Measurements from ENCODE around the gene AGPS.
"Not testable (repeated sequence)": the region's sequence is repeated elsewhere in the genome, so short reads cannot be mapped to it uniquely, and the experiment has no call there.

The AGPS gene

GRCh38 chr2:177476897-177477296, 84.3 kb downstream of the AGPS start:
- no peak for DNase-seq

DNA sequence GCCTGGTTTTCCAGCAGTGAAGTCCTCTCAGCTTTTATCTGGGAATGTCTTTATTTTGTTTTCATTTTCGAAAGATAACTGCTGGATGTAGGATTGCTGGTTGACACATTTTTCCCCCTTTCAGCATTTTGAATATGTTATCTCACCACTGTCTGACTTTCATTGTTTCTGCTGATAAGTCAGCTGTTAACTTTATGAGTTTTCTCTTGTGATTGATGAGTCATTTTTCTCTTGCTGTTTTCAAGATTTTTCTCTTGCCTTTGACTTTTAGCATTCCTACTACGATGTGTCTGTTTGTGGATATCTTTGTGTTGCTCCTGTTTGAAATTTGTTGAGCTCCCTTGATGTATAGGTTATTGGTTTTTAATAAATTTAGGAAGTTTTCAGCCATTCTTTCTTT, 85.5 kb downstream of the AGPS start:
- DNase-seq, result no peak

DNA sequence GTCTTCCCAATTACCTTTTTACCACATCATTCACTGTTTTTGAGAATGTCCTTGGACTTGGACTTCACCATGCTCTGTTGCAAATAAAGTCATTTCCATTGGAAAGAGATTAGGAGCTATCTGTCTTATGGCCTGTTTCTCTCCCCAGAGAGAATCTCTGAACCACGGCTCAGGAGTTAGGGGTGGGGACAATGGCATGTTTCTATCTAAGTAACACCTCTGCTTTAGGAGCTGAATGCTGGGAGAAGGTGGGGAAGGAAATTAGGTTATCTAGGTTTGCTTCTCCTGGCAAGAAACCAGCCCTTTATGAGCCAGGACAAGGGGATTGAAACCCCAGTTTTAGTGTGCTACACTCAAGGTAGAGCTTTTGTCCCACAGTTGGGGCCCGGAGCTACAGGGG, 86.3 kb downstream of the AGPS start:
- no peak for DNase-seq

- DNase-seq, result no peak
These were observed 89.6 kb downstream of the AGPS start for GRCh38 chr2:177482195-177482594.

GRCh38 chr2:177483531-177483930, 91.0 kb downstream of the AGPS start:
- no peak for DNase-seq

DNA sequence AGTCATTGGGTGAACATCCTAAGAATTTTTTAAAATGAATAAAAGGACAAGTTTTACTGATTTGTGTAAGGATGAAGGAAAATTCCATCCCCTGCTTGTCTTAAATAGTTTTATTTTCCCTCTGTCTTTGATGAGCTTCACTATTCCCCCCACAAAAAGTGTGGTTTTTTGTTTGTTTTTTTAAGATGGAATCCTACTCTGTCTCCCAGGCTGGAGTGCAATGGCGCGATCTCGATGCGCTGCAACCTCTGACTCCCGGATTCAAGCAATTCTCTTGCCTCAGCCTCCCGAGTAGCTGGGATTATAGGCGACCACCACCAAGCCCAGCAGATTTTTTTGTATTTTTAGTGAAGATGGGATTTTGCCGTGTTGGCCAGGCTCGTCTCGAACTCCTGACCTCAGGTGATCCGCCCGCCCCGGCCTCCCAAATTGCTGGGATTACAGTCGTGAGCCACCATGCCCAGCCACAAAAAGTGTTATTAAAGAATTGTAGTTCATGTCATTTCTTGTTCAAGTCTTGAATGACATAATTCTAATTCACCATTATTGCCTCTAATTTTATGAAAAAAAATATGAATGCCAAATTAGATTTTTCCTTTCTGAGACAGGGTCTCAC, 91.7 kb downstream of the AGPS start:
- no peak for DNase-seq

- DNase-seq, result not testable (repeated sequence)
These were observed 93.1 kb downstream of the AGPS start for GRCh38 chr2:177485657-177486056.

DNA sequence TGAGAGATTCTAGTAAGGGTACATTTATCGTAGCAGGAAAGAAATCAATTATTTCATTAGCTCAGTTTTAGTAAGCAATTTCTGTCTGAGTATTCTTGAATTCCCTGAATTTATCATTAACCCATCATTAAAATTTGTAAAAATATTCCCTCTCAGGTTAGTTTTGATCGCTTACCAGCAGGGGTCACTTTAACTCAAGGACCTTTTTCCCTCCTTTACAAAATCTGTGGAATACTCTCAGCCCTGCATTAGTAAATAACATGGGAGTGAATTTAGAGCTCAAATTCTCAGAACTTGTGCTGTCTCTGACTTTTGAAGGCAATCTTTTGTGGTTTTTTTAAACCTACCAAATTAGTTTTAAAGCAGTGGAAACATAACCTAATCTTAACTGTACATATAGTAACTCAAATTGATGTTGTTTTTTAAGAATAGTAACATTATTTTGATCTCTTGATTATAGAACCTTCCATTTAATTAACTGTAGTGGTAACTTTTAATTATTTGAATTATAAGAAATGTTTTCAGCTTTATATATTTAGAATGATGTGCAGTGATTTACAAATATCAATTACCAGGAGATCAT, 97.2 kb downstream of the AGPS start:
- DNase-seq, result no peak

DNA sequence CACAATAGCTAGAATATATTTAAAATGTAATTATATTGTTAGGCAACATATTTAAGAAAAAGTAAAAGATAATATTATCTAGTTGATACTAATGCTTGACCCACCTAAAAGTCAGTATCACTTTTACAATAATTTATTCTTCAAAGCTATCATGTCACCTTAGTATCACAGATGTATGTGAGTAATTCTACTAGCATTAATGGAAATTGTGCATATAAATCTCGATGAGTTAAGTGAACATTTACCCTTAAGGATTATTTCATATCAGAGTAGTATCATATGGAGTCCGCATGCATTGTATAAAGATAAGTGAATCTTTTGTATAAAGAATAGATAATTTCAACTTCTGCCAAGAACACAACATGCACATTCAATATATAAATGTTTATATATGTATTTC, 103.4 kb downstream of the AGPS start:
- no peak for DNase-seq

DNA sequence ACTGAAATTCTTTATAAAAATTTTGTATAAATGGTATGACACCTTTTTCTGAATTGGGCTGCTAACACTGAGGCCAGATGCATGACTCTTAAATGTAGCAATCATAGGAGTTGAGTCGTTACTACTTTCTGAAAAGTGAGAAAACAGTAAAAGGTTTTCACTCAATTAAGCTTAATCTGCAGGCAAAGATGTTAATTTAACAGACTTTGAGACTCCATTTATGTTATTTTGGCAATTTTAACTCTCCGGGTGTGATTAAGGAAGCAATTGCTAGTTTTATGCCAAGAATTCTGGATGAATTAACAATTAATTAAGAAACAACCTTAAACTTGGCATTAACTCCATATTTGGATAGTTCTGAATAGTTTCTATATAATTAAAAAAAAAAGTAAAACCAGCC, 104.3 kb downstream of the AGPS start:
- DNase-seq, result no peak

GRCh38 chr2:177501186-177501585, 108.6 kb downstream of the AGPS start:
- DNase-seq, result no peak

DNA sequence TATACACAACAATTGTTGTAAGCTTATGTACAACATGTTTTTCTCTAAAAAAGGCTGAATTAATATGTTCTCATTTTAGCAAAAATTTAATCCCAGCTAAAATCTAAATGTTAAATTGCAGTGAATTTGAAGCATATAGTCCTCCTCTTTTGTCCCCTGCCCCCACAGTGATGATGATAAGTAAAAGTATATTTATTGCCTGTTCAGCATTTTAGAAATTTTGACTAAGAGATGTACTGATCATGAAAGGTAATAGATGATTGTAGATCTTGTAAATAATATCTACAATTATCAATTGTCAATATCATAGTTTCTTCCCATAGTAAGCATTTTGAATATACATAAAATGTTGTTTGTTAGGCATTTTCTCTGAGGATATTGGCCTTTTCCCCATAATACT, 113.9 kb downstream of the AGPS start:
- no peak for DNase-seq

GRCh38 chr2:177506998-177507397, 114.4 kb downstream of the AGPS start:
- DNase-seq, result no peak

GRCh38 chr2:177516824-177517544, 124.4 kb downstream of the AGPS start:
- DNase-seq, result no peak

- no peak for DNase-seq
These were observed 126.2 kb downstream of the AGPS start for GRCh38 chr2:177518754-177519153.

DNA sequence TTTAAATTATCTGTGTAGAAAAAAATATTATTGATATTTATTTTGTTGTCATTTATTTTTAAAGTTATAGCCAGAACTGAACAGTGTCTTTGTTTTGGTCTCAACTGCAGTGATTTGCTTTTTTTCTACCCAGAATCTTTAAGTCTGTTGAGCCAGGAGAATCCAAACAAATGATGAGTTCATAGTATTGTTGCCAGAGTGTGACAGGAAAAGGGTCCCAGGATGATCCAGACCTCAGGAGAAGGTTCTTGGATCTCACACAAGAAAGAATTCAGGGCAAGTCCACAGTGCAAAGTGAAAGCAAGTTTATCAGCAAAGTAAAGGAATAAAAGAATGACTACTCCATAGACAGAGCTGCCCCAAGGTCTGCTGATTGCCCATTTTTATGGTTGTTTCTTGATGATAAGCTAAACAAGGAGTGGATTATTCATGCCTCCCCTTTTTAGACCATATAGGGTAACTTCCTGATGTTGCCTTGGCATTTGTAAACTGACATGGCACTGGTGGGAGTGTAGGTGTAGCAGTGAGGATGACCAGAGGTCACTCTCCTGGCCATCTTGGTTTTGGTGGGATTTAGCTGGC, 127.1 kb downstream of the AGPS start:
- no peak for DNase-seq

DNA sequence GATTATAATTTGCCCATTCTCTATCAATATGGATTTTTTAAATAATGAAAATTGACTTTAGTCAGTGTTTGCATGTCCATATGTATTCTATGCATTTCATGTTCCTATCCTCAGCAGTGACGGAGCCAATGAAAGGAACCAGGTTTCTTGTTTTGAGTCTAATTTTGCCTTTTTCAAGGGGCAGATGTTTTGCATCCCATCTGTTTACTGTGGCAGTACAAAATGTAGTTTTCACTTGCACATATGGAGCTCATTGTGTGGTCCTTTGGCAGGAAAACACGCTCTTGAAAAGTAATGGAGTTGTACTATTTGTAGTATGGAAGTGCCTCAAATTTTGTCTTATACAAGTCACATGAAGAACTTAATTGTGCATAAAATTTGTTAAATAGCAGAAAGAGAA, 127.8 kb downstream of the AGPS start:
- no peak for DNase-seq

- DNase-seq, result no peak
These were observed 131.2 kb downstream of the AGPS start for GRCh38 chr2:177523781-177524180.

DNA sequence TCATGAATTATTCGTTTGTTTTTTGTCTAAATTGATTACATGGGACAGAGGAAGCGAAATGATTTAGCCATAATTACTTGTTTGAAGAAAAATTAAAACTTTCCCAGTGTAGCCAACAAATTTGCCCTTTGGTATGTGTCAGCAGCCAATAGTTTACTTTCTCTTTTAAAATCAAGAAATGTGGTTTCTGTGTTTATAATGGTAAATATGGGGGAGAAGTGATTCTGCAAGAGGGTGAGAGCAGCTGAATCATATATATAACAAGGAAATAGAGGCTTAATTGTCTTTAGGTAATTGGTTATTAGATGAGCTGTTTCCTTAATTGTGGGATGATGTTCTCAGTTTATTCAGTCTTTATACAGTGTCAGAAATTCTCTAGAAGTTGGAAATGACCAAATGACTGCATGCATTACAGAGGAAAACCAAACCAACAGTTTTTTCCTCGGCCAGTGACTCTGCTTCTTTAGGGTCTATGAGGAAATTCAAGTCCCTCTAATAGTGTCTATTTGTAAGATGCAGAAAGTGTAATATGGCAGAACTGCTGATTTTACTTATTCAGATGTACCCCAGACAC, 132.9 kb downstream of the AGPS start:
- DNase-seq, result no peak

DNA sequence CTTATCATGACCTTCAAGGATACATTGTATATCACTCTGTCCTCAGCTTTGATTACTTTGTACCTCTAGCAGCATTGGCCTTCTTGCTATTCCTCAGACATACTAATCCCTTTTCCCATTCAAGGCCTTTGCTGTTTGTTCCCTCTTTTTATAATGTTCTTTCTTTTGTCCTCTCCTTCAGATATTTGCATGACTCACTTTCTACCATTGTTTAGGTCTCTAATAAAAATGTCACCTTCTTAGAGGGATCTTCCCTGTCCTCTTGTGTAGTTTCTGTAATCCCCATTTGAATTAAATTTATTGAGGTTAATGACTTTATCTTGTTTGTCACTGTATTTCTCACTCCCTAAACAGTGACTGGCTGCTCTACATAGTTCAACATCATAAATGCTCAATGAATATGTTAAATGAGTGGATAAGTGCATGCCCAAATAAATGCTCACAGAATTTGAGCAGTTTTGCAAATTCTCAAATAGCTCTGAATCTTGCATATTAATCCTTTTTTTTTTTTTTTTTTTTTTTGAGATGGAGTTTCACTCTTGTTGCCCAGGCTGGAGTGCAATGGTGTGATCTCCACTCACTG, 135.9 kb downstream of the AGPS start:
- no peak for DNase-seq

DNA sequence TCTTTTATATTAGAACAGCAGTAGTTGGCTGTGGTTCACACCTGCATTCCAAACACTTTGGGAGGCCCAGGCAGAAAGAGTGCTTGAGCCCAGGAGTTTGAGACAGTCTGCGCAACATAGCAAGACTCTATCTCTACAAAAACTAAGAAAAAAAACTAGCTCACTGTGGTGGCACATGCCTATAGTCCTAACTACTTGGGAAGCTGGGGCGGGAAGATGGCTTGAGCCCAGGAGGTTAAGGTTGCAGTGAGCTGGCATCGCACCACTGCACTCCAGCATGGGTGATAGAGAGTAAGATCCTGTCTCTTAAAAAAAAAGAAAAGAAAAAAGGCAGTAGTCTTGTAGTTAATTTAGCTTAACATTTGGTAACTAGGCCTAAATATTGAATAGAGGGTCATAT, 136.6 kb downstream of the AGPS start:
- DNase-seq, result no peak

DNA sequence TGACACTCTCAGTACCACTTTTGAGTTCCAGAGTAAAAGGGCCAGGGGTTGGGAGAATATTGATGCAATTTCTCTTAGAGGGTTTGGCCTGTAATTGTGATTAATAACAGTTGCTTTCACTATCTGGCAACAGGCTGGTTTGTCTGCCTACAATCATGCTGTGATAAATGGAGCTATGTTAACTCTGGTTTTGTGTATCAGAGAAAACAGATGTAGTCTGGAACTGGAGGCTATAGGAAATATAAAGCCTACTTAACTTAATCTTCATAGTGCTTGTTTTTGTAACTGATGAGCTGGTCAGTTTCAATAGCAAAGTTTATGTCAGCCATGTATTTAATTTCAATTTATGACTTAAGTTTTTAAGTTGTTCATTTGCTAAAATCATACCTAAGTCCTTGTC, 138.0 kb downstream of the AGPS start:
- no peak for DNase-seq

- DNase-seq, result no peak
These were observed 139.1 kb downstream of the AGPS start for GRCh38 chr2:177531706-177532105.

GRCh38 chr2:177532567-177532966, 140.0 kb downstream of the AGPS start:
- DNase-seq, result no peak

All from DMS153 (cell line).